Hepatocyte (in vitro differentiated cells): ENCODE data around the gene PDE4D.

Experiments used
- EZH2 ChIP-seq: fragments of 200-600 bp; sonication (generic); IDR thresholded peaks from 2 replicates; pipeline ENCODE4 v1.6.1; 2016; ENCODE audit warnings: antibody characterized with exemption, mild to moderate bottlenecking, borderline replicate concordance
- EZH2phosphoT487 ChIP-seq: fragments of 200-600 bp; sonication (generic); IDR thresholded peaks from one replicate; pipeline ENCODE4 v1.6.1; 2018; ENCODE audit warnings: antibody characterized with exemption, mild to moderate bottlenecking, low read depth, moderate library complexity; ENCODE audit not compliant: unreplicated experiment, severe bottlenecking
- TF ChIP-seq, protein P1 (sequence below): fragments of 200-600 bp; sonication (generic); IDR thresholded peaks from 2 replicates; pipeline ENCODE4 v1.5.1; 2016; ENCODE audit warnings: antibody characterized with exemption, mild to moderate bottlenecking; ENCODE audit not compliant: poor library complexity

DNA sequence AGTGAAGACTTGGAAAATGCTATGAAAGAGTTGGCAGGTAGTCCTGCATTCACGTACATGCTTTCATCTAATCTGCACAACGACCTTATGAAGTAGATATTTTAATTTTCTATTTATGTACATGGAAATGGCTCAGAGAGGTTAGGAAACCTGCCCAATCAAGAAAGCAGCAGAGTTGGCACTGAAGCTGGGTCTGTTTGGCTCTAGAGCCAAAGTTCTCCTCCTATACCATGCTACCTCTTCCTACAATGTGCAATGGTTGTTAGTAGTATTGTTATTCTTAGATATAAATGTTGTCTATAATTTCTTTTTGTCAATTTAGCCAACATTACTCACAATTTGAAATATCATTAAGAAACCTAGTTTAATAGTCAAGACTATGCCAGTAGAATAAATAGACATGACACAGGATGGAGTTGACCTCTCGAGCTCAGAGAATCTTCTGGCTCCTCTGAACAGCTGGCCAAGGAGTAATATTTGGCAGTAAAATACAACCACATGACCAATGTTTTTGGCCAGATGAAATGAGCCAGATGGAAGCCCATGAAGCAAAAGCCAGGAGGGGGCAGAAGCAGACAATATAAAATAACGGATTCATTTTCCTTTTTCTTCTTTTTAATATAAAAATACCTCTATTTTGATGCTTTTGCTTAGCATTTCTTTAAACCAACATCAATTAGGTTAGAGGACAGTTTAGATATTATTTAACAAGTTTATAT, 542.3 kb downstream of the PDE4D start:
- TF ChIP-seq, protein P1, sequence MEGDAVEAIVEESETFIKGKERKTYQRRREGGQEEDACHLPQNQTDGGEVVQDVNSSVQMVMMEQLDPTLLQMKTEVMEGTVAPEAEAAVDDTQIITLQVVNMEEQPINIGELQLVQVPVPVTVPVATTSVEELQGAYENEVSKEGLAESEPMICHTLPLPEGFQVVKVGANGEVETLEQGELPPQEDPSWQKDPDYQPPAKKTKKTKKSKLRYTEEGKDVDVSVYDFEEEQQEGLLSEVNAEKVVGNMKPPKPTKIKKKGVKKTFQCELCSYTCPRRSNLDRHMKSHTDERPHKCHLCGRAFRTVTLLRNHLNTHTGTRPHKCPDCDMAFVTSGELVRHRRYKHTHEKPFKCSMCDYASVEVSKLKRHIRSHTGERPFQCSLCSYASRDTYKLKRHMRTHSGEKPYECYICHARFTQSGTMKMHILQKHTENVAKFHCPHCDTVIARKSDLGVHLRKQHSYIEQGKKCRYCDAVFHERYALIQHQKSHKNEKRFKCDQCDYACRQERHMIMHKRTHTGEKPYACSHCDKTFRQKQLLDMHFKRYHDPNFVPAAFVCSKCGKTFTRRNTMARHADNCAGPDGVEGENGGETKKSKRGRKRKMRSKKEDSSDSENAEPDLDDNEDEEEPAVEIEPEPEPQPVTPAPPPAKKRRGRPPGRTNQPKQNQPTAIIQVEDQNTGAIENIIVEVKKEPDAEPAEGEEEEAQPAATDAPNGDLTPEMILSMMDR, result no peak
- TF ChIP-seq EZH2, result no peak
- TF ChIP-seq EZH2phosphoT487, result no peak
